ENCODE measurements around the gene ABHD18.
"Not testable (repeated sequence)": the region's sequence is repeated elsewhere in the genome, so short reads cannot be mapped to it uniquely, and the experiment has no call there.

ABHD18 gene

GRCh38 chr4:127995776-127996175 is 30.6 kb downstream of the ABHD18 start:
- no peak for DNase-seq

GRCh38 chr4:127996521-127996920 is 31.3 kb downstream of the ABHD18 start:
- DNase-seq: not testable (repeated sequence)

GRCh38 chr4:127997534-127998388 is 32.6 kb downstream of the ABHD18 start:
- no peak for DNase-seq

DNA sequence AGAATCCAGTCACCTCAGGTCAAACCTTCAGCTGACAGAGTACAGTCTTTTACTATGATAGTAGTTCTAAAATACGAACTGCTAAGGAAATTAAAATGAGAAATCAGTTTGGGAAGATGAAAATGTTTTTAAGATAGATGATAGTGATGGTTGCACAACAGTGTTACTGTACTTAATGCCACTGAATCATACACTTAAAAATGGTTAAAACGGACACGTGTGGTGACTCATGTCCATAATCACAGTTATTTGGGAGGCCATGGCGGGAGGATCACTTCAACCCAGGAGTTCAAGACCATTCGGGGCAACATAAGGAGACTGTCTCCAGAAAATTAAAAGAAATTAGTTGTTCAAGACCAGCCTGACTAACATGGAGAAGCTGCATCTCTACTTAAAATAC is 41.4 kb downstream of the ABHD18 start:
- no peak for DNase-seq

DNA sequence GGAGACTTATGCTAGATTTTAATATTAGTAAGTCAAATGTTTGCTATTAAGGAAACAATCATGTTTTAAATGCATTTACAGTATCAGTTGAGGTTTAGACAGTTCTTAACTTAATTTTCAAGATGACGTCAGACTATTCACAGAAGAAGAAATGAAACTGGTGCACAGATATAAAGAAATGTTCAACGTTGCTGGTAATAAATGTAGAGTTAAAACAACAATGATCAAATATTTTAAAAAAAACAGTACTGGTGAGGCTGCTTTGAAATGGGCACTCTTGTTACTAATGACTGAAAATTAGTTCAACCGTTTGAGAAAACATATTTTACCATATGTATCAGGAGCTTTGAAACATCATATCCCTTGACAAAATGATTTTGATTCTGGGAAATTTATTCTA is 44.2 kb downstream of the ABHD18 start:
- no peak for DNase-seq

GRCh38 chr4:128025319-128025718 is 60.1 kb downstream of the ABHD18 start:
- DNase-seq: no peak

DNA sequence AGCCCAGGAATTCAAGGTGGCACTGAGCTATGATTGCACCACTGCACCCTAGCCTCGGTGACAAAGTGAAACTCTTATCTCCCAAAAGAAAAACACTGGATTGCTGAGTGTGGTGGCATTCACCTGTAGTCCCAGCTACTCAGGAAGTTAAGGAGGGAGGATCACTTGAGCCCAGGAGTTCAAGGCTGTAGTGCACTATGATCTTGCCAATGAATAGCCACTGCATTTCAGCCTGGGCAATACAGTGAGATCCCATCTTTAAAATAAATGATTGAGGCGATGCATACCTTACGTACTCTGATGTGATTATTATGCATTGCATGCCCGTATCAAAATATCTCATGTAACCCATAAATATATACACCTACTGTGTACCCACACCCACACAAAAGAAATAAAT is 64.7 kb downstream of the ABHD18 start:
- DNase-seq: no peak

DNA sequence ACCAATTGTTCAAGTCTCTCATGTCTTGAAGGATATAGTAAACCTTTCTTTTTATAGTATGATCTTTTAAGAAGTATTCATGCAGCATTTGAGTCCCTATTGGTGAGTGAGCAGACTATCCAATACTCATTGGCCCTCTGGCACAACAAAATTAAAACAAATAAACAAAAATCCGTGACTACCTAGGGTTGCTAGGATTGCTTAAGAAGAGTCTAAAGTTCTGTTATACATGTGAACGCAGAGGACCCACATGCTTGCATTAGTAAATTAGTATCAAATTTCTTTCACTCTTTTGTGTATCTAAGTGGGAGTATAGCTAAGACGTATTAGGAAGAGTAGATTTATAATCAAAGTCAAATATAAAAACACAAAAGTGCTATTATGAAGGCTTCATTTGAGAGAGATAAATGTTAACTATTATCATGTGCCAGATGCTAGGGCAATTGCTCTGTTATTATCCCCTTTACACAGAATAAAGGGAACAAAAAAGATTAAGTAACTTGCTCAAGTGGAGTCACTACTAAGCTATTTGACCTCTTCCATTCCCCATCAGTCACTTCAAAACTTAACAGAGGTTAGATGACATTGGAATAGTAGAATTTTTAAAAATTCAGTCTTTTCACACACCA is 66.7 kb downstream of the ABHD18 start:
- DNase-seq: peak; percentile 49

DNA sequence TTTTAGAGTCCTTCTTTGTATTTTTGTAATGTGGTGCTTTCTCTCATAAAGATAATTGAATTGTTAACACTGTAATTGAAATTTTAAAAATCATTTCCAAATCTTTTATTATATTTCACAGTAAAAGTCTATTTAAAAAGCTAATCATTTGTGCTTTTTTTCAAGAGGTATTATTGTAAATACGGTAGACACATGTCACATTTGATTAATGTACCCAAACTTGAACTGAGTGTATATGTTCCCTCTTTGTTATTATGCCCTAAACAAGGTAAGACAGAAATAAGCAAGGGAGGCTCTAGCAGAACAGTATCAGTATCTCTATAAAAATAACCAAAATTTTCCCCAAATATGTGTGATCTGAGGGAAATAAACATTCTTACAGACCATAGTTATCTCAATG is 74.4 kb downstream of the ABHD18 start:
- no peak for DNase-seq

DNA sequence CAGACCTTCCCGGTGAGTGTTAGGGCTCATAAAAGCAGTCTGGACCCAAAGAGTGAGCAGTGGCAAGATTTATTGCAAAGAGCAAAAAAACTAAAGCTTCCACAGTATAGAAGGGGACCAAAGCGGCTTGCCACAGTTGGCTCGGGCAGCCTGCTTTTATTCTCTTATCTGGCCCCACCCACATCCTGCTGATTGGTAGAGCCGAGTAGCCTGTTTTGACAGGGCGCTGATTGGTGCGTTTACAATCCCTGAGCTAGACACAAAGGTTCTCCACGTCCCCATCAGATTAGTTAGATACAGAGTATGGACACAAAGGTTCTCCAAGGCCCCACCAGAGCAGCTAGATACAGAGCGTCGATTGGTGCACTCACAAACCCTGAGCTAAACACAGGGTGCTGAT is 81.8 kb downstream of the ABHD18 start:
- not testable (repeated sequence) for DNase-seq

GRCh38 chr4:128047514-128047913 is 82.3 kb downstream of the ABHD18 start:
- DNase-seq: not testable (repeated sequence)

DNA sequence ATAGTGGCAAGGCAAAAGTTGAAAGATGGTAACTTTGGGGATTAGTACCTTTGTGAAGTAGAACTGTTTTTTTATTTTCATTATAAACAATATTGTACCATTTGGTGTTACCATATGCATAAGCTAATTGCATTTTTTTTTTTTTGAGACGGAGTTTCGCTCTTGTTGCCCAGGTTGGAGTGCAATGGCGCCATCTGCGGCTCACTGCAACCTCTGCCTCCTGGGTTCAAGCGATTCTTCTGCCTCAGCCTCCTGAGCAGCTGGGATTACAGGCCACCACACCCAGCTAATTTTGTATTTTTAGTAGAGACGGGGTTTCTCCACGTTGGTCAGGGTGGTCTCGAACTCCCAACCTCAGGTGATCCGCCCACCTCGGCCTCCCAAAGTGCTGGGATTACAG is 86.0 kb downstream of the ABHD18 start:
- not testable (repeated sequence) for DNase-seq

- not testable (repeated sequence) for DNase-seq
Observed at GRCh38 chr4:128054907-128055306, 89.7 kb downstream of the ABHD18 start.

- not testable (repeated sequence) for DNase-seq
Observed at GRCh38 chr4:128055441-128056206, 90.4 kb downstream of the ABHD18 start.

- DNase-seq: no peak
Observed at GRCh38 chr4:128056396-128056795, 91.2 kb downstream of the ABHD18 start.

DNA sequence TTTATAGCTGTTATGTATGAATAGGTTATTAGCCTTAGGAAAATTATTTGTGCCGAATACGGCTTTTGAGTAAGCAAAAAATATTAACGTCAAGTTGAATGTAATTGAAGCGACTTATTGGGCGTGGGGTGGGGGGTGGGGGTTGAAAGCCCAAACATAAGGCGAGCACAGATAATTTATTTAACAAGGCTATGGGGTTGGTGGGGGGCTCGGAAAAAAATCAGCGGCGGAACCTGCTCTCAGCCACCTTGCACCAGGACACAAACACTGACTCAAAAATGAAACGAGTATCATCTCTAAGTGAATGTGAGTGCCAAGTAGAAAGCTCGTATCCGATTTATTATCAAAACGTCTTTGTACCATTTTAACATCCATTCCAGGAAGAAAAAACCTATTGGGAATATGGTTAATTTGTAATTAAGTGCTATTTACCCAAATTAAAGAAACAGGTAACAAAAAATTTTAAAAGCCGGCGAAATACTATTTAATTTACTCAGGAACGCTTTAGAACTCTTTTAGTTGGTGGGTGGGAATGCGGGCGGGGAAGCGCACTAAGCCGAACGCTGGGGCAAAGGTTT is 95.0 kb downstream of the ABHD18 start:
- no peak for DNase-seq

DNA sequence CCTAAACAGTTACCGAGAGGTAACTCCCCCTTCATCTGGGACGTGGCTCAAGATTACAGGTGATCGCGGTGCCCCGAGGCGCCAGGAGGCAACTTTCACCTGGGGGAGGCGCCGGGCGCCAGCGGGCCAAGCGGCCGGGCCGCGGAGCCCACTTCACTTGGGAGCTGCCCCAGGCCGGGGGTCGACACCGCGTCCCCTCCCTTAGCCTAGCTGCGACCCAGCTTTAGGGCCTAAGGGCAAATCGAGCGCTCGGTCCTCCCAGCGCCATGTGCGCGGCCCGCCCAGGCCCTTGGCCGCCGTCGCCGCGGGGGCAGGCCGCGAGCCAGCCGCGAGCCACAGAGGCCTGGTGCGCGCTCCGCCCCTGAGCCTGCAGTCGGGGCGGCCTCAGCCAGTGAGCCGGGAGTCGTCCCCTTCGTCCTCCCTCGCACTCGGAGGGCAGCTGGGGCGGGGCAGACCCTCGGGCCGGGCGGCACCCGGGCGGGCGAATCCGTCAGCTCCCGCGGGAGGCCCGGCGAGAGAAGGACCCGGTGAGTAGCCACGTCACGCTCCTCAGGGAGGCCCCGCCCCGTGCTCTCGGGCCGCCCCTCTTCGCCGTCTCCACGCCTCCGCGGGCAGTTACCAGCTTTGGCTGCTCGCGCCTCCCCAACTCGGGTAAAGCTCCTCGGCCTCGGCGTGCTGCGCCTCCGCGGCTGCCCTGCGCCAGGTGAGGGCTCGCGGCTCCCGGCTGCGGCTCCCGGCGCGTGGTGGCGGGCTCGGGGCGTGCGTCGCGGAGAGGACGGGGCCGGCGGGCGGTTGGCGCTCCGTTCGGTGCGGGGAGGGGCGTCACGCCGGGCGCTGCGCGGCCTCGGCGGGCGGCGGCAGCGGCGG is 95.7 kb downstream of the ABHD18 start, which contains the start of gene LARP1B:
LARP1B (plus strand) TSS at position 614 of the 867 bp plus-strand sequence. CDS start 13,640 bp downstream, outside the sequence.
- peak; percentile 95 for DNase-seq

- peak; percentile 73 for DNase-seq
Observed at GRCh38 chr4:128061566-128062536, 96.6 kb downstream of the ABHD18 start.

DNA sequence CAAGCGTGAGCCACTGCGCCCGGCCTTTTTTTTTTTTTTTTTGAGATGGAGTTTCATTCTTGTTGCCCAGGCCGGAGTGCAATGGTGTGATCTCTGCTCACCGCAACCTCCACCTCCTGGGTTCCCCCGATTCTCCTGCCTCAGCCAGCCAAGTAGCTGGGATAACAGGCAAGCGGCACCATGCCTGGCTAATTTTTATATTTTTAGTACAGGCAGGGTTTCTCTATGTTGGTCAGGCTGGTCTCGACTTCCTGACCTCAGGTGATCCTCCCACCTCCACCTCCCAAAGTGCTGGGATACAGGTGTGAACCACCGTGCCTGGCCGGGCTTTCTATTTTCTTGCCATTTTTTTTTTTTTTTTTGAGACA is 101.2 kb downstream of the ABHD18 start:
- DNase-seq: not testable (repeated sequence)

DNA sequence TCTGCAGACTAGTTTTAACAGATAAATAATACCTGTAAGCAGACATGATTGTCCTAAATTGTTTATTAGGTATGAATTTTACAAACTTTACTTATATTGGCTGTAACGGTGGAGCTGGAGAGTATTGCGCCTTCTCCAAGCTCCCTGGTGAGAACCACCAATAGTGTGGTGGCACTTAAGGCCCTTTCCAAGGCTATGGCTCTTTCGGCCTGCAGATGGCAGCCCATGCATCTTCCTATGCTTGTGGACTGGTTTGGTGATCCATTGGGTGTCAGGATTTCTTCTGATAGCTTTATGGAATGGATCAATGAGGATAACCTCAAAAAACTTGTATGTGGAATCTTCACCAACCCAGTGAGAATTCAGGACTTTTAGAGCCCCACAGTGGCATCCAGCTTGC is 103.7 kb downstream of the ABHD18 start:
- no peak for DNase-seq

- DNase-seq: no peak
Observed at GRCh38 chr4:128076464-128076863, 111.3 kb downstream of the ABHD18 start.

Measured in NCI-H146 (cell line).